T-cell (primary cell): Measurements from ENCODE around the gene DDX49. TPM values are rescaled to one million over a fixed set of nuclear protein-coding genes. Genes with fewer than 3 reads are reported as not detected.
"Not testable (repeated sequence)": the region's sequence is repeated elsewhere in the genome, so short reads cannot be mapped to it uniquely, and the experiment has no call there.

Experiments used
- ATAC-seq, 4 experiments: fragments of 200-7000 bp in 3 of 4; fragments of 150-1000 bp in 1 of 4; cut with Tn5 transposase; replicated peaks in 1 of 4; 1 replicate in 3 of 4; 2 replicates in 1 of 4; pipeline ENCODE4 v1.10.0; 2021; ENCODE audit warnings: moderate library complexity in 3 of 4, mild to moderate bottlenecking in 2 of 4, moderate number of reproducible peaks in 1 of 4
- CTCF ChIA-PET, 2 donors: fragments of 300-600 bp; sonication (Branson Sonifier 250); formaldehyde crosslinking; loops; one replicate each; lab custom pipeline; 2022; ENCODE audit warnings: antibody characterized with exemption in 2 of 2; lab: Charles Lee
- POLR2A ChIA-PET, 2 donors: fragments of 300-600 bp; sonication (Branson Sonifier 250); formaldehyde crosslinking; loops; one replicate each; lab custom pipeline; 2022; ENCODE audit warnings: antibody characterized with exemption in 2 of 2; lab: Charles Lee
- DNase-seq, 35 experiments: peaks; one replicate each; pipeline versions ENCODE4 v3.0.0 to v3.0.0-alpha.2; 2013 to 2023
- H3K27ac ChIP-seq: one replicate; pipeline ENCODE4 v1.5.1; 2013; ENCODE audit warnings: low read length
- H3K27me3 ChIP-seq, 2 experiments: replicated peaks in 1 of 2; 1 replicate in 1 of 2; 2 replicates in 1 of 2; pipeline versions ENCODE4 v1.6.1 to v1.7.0; 2013; ENCODE audit warnings: low read length in 1 of 2, mixed read lengths in 1 of 2; ENCODE audit not compliant: control insufficient read depth in 2 of 2, insufficient read depth in 2 of 2; ENCODE audit errors: extremely low read depth in 1 of 2
- H3K36me3 ChIP-seq, 2 donors: 1 replicate in 1 of 2; 2 replicates in 1 of 2; pipeline versions ENCODE4 v1.6.1 to v1.7.0; 2013; ENCODE audit warnings: low read length in 1 of 2; ENCODE audit not compliant: control insufficient read depth in 2 of 2, insufficient read depth in 1 of 2; ENCODE audit errors: extremely low read depth in 1 of 2
- H3K4me1 ChIP-seq, 2 experiments: 1 replicate in 1 of 2; 2 replicates in 1 of 2; pipeline versions ENCODE4 v1.6.1 to v1.7.0; 2013; ENCODE audit warnings: low read length in 2 of 2, mixed read lengths in 1 of 2; ENCODE audit not compliant: insufficient read depth in 2 of 2, control insufficient read depth in 1 of 2; ENCODE audit errors: extremely low read depth in 1 of 2
- H3K4me3 ChIP-seq, 2 donors: 1 replicate in 1 of 2; 2 replicates in 1 of 2; pipeline versions ENCODE4 v1.5.1 to v1.7.0; 2013; ENCODE audit warnings: mild to moderate bottlenecking in 2 of 2, low read length in 1 of 2, moderate library complexity in 1 of 2; ENCODE audit not compliant: control insufficient read depth in 1 of 2; ENCODE audit errors: extremely low read depth in 1 of 2
- H3K9me3 ChIP-seq: 2 replicates; pipeline ENCODE4 v1.7.0; 2013
- H3K27ac Mint-ChIP-seq, 2 donors: one replicate each; pipeline ENCODE4 v1.8.0; 2020 to 2021; ENCODE audit warnings: mild to moderate bottlenecking in 2 of 2, mixed read lengths in 2 of 2
- H3K27me3 Mint-ChIP-seq, 2 donors: one replicate each; pipeline ENCODE4 v1.8.0; 2021 to 2022; ENCODE audit warnings: mixed read lengths in 2 of 2
- H3K36me3 Mint-ChIP-seq: one replicate; pipeline ENCODE4 v1.8.0; 2021; ENCODE audit warnings: mixed read lengths
- H3K4me1 Mint-ChIP-seq, 3 donors: one replicate each; pipeline ENCODE4 v1.8.0; 2020 to 2022; ENCODE audit warnings: mixed read lengths in 3 of 3, mild to moderate bottlenecking in 1 of 3
- H3K4me3 Mint-ChIP-seq, 3 donors: one replicate each; pipeline ENCODE4 v1.8.0; 2020 to 2022; ENCODE audit warnings: mild to moderate bottlenecking in 3 of 3, mixed read lengths in 3 of 3, moderate library complexity in 3 of 3
- H3K9me3 Mint-ChIP-seq, 3 donors: one replicate each; pipeline ENCODE4 v1.8.0; 2020 to 2022; ENCODE audit warnings: mixed read lengths in 3 of 3
- WGBS: methylation state at CpG from one replicate; pipeline ENCODE4 v1.1.5; 2013; ENCODE audit warnings: missing lambda C conversion rate; ENCODE audit not compliant: insufficient coverage; 5-methylcytosine and 5-hydroxymethylcytosine counted together
- total RNA-seq, 35 experiments: library from RNA in 6 of 35; stranded (reverse) in 6 of 35; fragments of 120-200 nt in 1 of 35; gene quantifications; one replicate each; pipeline versions ENCODE4 v1.2.1 to v1.2.4 and lab custom pipeline; 2013 to 2026

DDX49 gene
- total RNA-seq, 5 donors from 2014 or later (not counting 1 experiment from before 2014, with no cell fraction given): 42.4 to 55.3 (median 48.1) TPM

- Mint-ChIP-seq H3K27ac (no peak overlapping the region), H3K9me3 (no peaks in the 10 kb centered on the region), H3K36me3 (peaks cover 11% of the 10 kb centered on the region), H3K4me1 (peaks cover 5 to 14% (median 12%) of the 10 kb centered on the region in 3 donors), H3K4me3 (no peak overlapping the region), H3K27me3 (peaks cover 14 to 27% of the 10 kb centered on the region in 2 donors)
- Histone ChIP-seq H3K4me3 (no peak overlapping the region), H3K27ac (no peak overlapping the region), H3K9me3 (no peaks in the 10 kb centered on the region), H3K27me3 (peaks cover 0 to 55% of the 10 kb centered on the region in 2 experiments), H3K4me1 (peaks cover 0 to 14% of the 10 kb centered on the region in 2 experiments), H3K36me3 (peaks cover 16 to 30% of the 10 kb centered on the region in 2 donors)
- WGBS: 95% methylated on average over 9 of the region's 18 CpGs
- ChIA-PET POLR2A (interaction anchor here in 1 of 2 donors (0.6 kb wide), 1 partner anchor 18 kb away, joined by 3 read pairs; no protein-coding TSS in a partner anchor), CTCF (interaction anchor here in 1 of 2 donors (0.6 kb wide), 1 partner anchor 268 kb away, joined by 3 read pairs; no protein-coding TSS in a partner anchor)
- no peak for DNase-seq
- ATAC-seq: no peak
These were observed 20.7 kb upstream of the DDX49 start for GRCh38 chr19:18898607-18899408.

- H3K4me3 Mint-ChIP-seq: no peak overlapping the region
- ChIA-PET POLR2A (no interaction called here), CTCF (no interaction called here)
- H3K9me3 Mint-ChIP-seq: no peaks in the 10 kb centered on the region
- H3K27ac Mint-ChIP-seq: no peak overlapping the region
- 95% methylated on average over 13 of the region's 20 CpGs for WGBS
- peaks cover 12 to 20% of the 10 kb centered on the region in 2 donors for H3K27me3 Mint-ChIP-seq
- no peak overlapping the region for H3K4me3 ChIP-seq
- ATAC-seq (no peak), DNase-seq (no peak)
- no peaks in the 10 kb centered on the region for H3K9me3 ChIP-seq
- H3K27me3 ChIP-seq: peaks cover 0 to 46% of the 10 kb centered on the region in 2 experiments
- H3K27ac ChIP-seq: no peak overlapping the region
- peaks cover 5 to 14% (median 12%) of the 10 kb centered on the region in 3 donors for H3K4me1 Mint-ChIP-seq
- peaks cover 0 to 10% of the 10 kb centered on the region in 2 experiments for H3K4me1 ChIP-seq
- H3K36me3 Mint-ChIP-seq: peaks cover 12% of the 10 kb centered on the region
- peaks cover 22 to 38% of the 10 kb centered on the region in 2 donors for H3K36me3 ChIP-seq
These were observed 19.6 kb upstream of the DDX49 start for GRCh38 chr19:18899624-18900560.

- no peak for ATAC-seq
- CTCF ChIA-PET: no interaction called here
- no peak overlapping the region for H3K4me3 Mint-ChIP-seq
- peaks cover 5 to 14% (median 10%) of the 10 kb centered on the region in 3 donors for H3K4me1 Mint-ChIP-seq
- peaks cover 21% of the 10 kb centered on the region for H3K36me3 Mint-ChIP-seq
- peaks cover 0 to 42% of the 10 kb centered on the region in 2 experiments for H3K27me3 ChIP-seq
- POLR2A ChIA-PET: no interaction called here
- no peak overlapping the region for H3K27ac Mint-ChIP-seq
- no peaks in the 10 kb centered on the region for H3K9me3 ChIP-seq
- H3K4me1 ChIP-seq: peaks cover 0 to 4% of the 10 kb centered on the region in 2 experiments
- H3K27ac ChIP-seq: no peak overlapping the region
- peaks cover 23 to 45% of the 10 kb centered on the region in 2 donors for H3K36me3 ChIP-seq
- H3K4me3 ChIP-seq: no peak overlapping the region
- H3K27me3 Mint-ChIP-seq: peaks cover 12 to 18% of the 10 kb centered on the region in 2 donors
- 93% methylated on average over 16 of the region's 17 CpGs for WGBS
- no peaks in the 10 kb centered on the region for H3K9me3 Mint-ChIP-seq
- no peak for DNase-seq
These were observed 18.6 kb upstream of the DDX49 start for GRCh38 chr19:18900700-18901481.

- POLR2A ChIA-PET: interaction anchor here in 1 of 2 donors (0.6 kb wide), 1 partner anchor 10 kb away, joined by 4 read pairs; no protein-coding TSS in a partner anchor
- WGBS: 91% methylated on average over 2 of the region's 7 CpGs
- DNase-seq (no peak), ATAC-seq (no peak)
- CTCF ChIA-PET: no interaction called here
- peaks cover 10 to 16% of the 10 kb centered on the region in 2 donors for H3K27me3 Mint-ChIP-seq
- H3K4me1 Mint-ChIP-seq: peaks cover 2 to 12% (median 9%) of the 10 kb centered on the region in 3 donors
- Histone ChIP-seq H3K27me3 (peaks cover 0 to 40% of the 10 kb centered on the region in 2 experiments), H3K4me3 (no peak overlapping the region), H3K36me3 (peaks cover 23 to 50% of the 10 kb centered on the region in 2 donors), H3K9me3 (no peaks in the 10 kb centered on the region), H3K4me1 (peaks cover 0 to 2% of the 10 kb centered on the region in 2 experiments), H3K27ac (no peak overlapping the region)
- H3K9me3 Mint-ChIP-seq: no peaks in the 10 kb centered on the region
- H3K36me3 Mint-ChIP-seq: peaks cover 24% of the 10 kb centered on the region
- no peak overlapping the region for H3K27ac Mint-ChIP-seq
- H3K4me3 Mint-ChIP-seq: no peak overlapping the region
These were observed 18.0 kb upstream of the DDX49 start for GRCh38 chr19:18901491-18901890.

- peaks cover 25 to 60% of the 10 kb centered on the region in 2 donors for H3K36me3 ChIP-seq
- H3K9me3 Mint-ChIP-seq, H3K4me1 Mint-ChIP-seq, CTCF ChIA-PET, ATAC-seq, H3K27me3 Mint-ChIP-seq, POLR2A ChIA-PET, DNase-seq, H3K27ac ChIP-seq, H3K4me3 ChIP-seq, H3K9me3 ChIP-seq, H3K4me1 ChIP-seq, H3K27ac Mint-ChIP-seq, H3K4me3 Mint-ChIP-seq: not testable (repeated sequence)
- peaks cover 24% of the 10 kb centered on the region for H3K36me3 Mint-ChIP-seq
- peaks cover 0 to 32% of the 10 kb centered on the region in 2 experiments for H3K27me3 ChIP-seq
- WGBS: no CpG with 5 or more reads among the region's 5 CpGs
These were observed 17.0 kb upstream of the DDX49 start for GRCh38 chr19:18902519-18902918.
